HG02885 (cell line): Measurements from ENCODE around the gene AMH.

ENCODE experiments used
- ATAC-seq: cut with Tn5 transposase; IDR thresholded peaks from one replicate; pipeline ENCODE4 v1.9.1; 2021; ENCODE audit warnings: mild to moderate bottlenecking; ENCODE audit not compliant: unreplicated experiment, poor library complexity

Gene AMH

DNA sequence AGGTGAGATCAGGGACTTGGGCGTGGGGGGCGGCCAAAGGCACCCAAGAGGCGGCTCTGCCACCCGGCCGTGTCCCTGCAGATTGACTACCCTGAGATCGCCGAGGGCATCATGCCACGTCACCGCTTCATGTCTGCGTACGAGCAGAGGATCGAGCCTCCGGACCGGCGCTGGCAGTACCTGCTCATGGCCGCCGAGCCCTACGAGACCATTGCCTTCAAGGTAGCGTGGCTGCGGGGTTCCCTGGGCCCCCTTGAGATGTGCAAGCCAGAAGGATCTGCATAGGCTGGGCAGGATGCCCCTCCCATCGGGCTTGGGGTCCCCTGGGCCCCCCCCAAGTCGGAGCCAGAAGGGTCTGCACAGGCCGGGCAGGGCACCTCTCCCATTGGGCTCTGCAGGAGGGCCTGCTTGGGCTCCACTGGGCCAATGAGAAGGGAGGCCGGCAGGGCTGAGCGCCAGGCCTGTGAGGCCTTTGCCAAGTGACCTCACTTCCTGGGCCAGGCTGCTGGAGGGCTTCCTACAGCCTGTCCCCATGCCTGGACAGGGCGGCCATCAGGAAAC is 2.2 kb upstream of the AMH start:
- ATAC-seq: no peak

DNA sequence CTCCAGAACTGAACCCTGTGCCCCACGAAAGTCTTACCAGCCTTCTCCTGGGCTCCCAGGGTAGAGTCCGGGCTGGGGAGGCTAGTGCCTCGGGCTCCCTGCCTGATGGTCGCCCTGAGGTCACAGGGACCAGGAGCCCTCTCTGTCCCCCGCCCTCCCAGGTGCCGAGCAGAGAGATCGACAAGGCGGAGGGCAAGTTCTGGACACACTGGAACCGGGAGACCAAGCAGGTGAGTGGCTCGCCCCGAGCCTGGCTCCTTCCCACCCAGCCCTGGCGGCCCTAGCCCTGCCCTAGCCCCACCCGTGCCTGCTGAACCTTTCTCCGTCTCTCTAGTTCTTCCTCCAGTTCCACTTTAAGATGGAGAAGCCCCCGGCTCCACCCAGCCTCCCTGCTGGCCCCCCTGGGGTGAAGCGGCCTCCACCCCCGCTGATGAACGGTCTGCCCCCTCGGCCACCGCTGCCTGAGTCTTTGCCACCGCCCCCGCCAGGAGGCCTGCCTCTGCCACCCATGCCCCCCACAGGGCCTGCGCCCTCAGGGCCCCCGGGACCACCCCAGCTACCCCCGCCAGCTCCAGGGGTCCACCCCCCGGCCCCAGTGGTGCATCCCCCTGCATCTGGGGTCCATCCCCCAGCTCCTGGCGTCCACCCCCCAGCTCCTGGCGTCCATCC is 1.6 kb upstream of the AMH start:
- ATAC-seq: no peak

DNA sequence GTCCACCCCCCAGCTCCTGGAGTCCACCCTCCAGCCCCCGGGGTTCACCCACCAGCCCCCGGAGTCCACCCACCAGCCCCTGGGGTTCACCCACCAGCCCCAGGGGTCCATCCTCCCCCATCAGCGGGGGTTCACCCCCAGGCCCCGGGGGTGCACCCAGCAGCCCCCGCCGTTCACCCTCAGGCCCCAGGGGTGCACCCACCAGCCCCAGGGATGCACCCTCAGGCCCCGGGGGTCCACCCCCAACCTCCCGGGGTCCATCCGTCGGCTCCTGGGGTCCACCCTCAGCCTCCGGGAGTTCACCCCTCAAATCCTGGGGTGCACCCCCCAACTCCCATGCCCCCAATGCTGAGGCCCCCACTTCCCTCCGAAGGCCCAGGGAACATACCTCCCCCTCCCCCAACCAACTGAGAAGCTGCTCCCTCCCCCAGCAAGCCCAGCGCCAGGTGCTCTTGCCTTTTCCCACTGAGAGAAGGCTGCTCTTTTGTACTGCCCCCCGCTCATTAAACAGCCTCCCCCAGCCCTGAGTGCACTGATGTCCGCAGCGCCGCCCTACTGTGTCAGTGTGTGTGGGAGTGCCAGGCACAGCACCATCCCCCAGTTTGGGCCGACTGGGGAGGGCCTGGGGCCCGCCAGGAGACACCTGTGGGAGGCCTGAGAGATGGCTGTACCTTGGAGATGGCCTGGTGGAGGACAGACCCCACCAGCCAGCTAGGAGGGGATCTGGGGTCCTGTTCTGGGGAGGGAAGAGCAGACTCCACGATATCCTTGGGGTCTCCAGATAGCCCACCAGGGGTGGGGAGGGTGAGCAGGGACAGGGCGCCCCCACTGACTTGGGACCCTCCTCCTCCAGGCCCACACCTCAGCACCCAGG is 750 bp upstream of the AMH start:
- no peak for ATAC-seq

DNA sequence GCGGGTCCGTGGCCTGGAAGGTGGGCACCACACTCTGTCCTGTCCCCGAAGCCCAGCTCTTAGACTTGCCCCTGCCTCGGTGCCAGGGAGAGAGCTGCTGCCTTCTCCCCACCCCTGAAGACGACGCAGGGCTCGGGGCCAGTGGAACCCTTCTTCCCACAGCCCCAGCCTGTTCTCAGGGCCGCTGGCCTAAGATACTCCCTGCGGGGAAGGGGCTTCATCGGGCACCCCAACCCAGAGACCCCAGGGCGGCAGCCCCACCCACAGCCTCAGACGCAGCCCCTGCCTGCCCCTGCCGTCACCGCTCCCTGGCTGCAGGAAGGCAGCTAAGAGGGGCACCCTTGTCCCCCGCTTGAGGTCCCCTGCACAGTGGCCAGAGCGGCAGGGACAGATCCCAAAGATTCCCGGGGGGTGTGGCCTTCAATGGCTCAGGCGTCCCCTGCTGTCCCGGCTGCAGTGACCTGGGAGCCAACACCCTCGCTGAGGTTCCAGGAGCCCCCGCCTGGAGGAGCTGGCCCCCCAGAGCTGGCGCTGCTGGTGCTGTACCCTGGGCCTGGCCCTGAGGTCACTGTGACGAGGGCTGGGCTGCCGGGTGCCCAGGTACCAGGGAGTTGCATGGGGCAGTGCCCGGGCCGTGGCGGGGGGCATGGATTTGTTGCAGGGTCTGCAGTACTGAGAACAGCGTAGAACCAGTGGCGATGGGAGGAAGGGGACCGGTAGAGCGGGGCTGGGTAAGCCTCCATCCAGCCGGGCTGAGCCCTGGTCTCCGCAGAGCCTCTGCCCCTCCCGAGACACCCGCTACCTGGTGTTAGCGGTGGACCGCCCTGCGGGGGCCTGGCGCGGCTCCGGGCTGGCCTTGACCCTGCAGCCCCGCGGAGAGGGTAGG is 1.0 kb downstream of the AMH start:
- ATAC-seq: no peak

DNA sequence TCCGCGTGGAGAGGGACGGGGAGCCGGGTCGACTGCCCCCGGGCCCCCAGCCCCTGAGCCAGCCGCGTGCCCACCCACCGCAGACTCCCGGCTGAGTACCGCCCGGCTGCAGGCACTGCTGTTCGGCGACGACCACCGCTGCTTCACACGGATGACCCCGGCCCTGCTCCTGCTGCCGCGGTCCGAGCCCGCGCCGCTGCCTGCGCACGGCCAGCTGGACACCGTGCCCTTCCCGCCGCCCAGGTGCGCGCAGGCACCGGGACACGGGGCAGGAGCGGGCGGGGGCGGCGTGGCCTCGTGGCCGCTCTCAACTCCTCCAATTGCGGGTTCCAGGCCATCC is 1.6 kb downstream of the AMH start:
- ATAC-seq: no peak

DNA sequence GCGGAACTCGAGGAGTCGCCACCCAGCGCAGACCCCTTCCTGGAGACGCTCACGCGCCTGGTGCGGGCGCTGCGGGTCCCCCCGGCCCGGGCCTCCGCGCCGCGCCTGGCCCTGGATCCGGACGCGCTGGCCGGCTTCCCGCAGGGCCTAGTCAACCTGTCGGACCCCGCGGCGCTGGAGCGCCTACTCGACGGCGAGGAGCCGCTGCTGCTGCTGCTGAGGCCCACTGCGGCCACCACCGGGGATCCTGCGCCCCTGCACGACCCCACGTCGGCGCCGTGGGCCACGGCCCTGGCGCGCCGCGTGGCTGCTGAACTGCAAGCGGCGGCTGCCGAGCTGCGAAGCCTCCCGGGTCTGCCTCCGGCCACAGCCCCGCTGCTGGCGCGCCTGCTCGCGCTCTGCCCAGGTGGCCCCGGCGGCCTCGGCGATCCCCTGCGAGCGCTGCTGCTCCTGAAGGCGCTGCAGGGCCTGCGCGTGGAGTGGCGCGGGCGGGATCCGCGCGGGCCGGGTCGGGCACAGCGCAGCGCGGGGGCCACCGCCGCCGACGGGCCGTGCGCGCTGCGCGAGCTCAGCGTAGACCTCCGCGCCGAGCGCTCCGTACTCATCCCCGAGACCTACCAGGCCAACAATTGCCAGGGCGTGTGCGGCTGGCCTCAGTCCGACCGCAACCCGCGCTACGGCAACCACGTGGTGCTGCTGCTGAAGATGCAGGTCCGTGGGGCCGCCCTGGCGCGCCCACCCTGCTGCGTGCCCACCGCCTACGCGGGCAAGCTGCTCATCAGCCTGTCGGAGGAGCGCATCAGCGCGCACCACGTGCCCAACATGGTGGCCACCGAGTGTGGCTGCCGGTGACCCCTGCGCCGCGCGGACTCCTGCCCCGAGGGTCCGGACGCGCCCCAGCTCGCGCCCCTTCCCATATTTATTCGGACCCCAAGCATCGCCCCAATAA is 2.3 kb downstream of the AMH start:
- ATAC-seq: no peak

DNA sequence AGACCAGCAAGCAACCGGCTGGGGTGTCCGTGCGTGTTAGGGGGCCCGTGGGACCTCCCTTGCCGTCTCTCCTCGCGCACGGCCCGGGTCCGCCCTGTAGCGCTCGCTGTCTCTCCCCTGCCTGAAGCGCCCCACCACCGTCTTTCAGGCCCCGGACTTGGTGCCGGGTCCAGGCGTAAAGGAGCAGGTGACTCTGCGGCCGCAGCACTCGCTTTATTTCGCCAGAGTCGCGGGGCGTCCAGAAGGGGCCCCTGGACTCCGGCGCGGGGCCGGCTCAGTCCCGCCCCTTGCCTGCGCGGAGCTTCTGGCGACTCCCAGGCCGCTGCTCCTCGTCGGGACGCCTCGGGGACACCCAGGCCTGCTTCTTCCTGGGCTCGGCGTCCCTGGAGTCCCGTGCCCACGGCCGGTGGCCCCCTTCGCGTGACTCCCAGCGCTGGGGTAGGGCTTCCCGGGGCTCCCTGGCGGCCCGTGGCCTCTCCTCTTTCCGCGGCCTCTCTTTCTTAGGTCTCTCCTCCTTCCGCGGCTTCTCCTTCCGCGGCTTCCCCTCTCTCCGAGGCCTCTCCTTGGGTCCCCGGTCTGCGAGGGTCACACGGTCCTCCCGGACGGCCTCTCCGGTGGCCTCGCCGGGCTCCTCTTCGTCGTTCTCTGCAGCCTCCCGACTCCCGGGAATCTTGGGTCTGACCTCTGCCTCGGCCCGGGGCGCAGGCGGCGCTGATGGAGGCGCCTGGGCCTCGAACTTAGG is 3.1 kb downstream of the AMH start:
- no peak for ATAC-seq

DNA sequence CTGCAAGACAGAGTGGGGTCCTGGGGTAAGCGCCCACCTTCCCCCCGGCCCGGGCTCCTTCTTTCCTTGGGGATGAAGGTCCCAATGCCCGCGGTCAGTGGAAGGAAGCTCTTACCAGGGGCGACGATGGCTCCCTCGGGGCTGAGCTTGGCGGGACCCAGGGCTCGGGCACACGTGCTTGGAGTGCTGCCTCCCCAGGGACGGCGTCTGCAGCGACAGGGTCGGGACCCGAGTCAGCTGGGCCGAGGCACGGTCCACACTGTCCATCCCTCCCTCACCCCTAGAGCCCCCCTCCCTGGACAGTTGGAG is 3.6 kb downstream of the AMH start:
- no peak for ATAC-seq

DNA sequence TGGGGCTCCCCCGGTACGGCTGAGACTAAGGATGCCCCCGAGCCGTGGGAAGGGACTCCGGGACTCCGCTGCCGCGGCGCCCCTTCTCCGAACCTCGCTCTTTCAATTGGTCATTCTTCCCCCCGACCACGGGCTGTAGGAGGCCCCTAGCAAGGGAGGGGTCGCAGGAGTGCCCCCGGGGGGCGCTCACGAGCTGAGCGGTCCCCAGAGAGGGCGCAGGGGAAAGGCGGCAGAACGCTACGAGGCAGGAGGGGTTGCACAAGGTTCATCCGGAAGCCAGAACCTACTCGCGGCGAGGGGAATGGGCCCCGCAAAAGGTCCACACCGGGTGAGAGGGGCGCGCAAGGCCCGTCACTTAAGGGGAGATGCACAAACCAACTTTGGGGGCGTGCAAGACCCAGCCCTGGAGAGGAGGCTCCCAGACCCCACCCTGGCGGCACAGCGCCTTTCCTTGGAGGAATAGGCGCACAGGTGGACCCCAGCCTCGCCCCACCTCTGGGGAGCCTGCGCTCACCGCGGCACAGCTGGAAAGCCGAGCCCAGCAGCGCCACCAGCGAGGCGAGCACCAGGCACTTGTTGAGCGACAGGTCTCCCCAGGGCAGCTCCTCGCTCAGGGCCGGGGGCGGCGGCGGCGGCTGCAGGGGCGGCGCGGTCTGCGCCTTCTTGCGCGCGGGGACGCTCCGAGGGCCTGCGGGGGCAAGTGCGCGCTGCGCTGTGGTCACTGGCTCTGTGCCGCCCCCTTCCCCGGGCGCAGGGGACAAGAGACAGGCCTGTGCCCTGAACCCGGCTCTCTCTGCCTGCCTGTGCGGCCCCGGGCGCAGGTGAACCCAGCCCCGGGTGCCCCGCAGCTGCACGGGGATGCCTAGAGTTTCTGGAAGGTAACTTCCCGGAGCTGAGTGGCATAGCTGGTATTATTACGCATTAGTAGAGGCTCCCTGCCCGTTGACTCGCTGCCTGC is 4.3 kb downstream of the AMH start:
- ATAC-seq: no peak

DNA sequence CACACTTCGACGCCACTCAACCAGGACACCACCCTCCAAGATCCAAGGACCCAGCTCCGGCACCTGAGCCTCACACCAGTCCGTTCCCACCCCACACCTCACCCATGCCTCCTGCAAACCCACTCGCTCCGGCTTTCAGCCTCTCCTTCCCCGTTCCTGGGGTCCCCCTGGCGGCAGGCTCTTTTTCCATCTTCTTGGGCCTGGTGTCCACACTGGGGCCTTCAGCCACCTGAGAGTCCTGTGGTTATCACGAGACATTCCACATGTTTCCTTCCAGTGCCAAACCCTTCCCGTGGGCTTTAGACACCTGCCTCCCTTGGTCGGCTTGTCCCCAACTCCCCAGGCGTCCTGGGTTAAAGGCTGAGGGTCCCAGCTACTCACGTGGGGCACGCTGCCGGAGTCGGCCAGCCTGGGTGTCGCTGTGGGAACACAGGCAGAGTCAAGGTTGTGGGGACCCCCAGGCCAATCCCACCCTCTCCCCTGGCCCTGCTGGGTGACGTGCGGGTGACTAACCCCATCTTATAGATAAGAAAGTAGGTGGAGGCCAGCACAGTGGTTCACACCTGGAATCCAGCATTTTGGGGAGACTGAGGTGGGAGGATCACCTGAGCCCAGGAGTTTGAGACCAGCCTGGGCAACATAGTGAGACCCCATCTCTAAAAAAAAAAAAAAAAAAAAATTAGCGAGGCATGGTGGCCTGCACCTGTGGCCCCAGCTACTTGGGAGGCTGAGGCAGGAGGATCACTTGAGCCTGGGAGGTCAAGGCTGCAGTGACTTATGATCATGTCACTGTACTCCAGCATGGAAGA is 5.1 kb downstream of the AMH start:
- ATAC-seq: no peak

DNA sequence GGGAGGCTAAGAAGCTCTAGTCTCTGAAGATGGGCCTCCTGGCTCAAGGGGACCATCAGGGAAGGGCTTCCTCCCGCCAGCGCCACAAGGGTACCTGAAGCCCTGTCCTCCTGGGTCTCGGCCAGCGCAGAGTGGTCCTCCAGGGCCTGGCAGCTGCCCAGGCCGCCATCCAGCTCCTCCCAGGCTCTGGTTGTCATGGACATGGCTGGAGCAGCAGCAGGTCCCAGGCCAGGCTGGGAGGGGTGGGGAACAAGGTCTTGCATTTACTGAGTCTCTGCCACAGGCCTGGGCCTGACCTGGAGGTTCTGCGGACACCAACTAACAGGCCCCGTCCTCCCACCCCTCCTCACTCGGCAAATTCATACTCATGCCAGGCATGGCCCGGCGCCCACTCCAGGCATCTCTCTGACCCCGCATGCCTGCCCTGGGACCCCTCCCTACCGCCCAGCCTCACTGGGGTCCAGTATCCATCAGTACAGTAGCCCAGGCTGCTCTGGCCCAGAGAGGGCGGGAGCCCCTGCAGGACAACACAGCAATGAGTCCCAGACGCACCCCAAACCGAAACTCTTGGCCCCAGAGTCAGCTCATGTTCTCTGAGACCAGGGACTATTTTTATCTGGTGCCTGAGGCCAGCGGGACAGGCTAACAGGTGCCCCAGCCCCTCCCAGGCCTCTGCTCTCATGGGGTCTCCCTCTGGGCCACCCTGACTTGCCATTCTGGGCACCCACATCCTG is 6.2 kb downstream of the AMH start:
- ATAC-seq: no peak

DNA sequence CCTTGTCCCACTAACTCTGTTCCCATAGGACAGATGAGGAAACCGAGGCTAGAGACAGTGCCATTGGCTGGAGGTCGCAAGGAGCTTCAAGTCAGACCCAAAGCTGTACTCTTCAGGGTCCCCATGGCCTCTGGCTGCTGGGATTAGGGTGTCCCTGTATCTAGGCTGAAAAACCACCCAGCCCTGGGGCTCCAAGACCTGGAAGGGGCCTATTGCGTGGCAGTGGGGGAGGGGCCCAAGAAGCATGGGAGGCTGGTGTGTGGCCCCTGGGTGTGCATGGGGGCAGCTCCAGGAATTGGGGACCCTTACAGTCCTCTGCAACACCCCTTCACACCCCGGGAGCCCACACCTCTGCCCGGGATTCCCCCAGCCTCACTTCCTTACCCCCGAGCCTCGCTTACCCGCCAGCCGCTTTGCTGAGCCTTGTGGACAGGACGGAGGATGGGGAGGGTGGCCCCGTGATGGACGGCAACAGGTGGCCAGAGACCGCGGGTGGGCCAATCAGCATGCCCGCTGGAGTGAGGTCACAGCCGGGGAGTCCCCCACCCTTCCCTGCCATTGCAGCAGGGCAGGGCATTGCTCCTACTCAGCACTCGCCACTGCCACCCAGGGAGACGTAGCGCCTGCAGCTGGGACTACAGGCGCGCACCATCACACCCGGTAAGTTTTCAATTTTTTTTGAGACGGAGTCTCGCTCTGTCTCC is 7.0 kb downstream of the AMH start, which contains the start of gene JSRP1:
JSRP1 (minus strand) TSS at position 436 of the 704 bp plus-strand sequence. CDS start 1,103 bp downstream, outside the sequence.
- ATAC-seq: no peak

DNA sequence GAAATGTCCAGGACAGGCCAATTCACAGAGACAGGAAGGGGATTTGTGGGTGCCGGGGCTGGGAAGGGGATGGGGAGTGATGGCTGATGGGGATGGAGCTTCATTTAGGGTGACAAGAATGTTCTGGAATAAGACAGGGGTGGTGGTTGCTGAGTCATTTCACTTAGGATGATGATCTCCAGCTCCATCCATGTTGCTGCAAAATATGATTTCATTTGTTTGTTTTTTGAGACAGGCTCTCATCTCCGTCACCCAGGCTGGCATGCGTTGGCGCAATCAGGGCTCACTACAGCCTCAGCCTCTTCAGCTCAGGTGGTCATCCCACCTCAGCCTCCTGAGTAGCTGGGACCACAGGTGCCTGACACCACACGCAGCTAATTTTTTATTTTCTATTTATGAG is 10.2 kb downstream of the AMH start:
- no peak for ATAC-seq

DNA sequence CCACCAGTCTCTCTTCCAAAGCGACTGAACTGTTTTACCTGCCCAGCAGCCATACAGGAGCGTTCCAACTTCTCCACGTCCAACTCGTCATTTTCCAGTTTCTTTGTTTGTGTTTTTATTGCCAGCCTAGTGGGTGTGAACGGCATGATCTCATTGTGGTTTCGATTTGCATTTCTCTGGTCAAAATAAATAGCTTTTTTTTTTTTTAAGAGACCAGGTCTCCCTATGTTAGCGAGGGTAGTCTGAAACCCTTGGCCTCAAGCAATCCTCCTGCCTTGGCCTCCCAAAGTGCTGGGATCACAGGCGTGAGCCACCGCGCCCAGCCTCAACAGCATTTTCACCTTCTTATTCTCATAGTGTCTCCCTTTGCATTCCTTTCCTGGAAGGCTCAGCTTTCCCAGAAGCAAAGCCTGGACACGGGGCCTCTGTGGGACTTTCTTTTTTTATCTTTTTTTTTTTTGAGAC is 11.2 kb downstream of the AMH start:
- no peak for ATAC-seq

DNA sequence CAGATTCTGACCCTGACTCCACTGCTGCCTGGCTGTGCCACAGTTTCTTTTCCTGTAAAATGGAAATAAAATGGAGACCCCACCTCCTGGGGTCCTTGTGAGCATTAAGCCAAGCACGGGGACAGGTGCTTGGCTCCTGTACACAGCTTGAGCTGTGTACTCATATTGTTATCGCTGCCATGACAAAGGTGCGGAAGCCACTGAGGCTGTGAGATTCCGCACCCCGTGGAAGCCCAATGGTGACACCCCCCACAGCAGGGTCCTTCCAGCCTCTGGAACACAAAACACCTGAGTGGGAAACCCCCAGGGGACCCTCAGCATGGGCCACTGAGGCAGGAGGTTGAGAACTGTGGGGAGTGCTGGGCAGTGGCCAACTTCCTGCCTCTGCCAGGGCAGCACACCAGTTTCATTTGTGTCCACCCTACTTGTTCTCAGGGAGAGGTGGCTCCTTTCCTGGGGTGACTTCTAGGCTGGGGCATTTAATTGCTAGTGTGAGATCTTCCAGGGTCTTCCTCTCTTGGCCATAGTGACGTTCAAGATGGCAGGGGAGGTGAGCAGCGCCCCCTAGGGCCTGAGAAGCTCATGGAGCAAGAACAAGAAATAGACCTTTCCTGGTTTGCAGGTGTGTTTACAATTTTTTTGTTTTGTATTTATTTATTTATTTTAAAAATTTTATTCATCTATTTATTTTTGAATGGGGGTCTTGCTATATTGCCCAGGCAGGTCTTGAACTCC is 12.5 kb downstream of the AMH start:
- ATAC-seq: no peak
